A549 (cell line): ENCODE data around the gene OSGIN1. TPM values are rescaled to one million over a fixed set of nuclear protein-coding genes. Genes with fewer than 3 reads are reported as not detected.

Experiments used
- ATAC-seq, 2 experiments: fragments of 200-7000 bp in 1 of 2; fragments of >200 bp in 1 of 2; cut with Nextera tagmentation in 1 of 2; cut with Tn5 transposase in 1 of 2; 3 replicates each; pipeline versions ENCODE4 v1.8.0 to v1.9.1; 2018 to 2020; ENCODE audit warnings: mild to moderate bottlenecking in 1 of 2, moderate library complexity in 1 of 2
- CTCF ChIA-PET: fragments of 300-600 bp; sonication (Branson Sonifier 250); formaldehyde crosslinking; extraction: SDS; loops from one replicate; lab custom pipeline; 2021; ENCODE audit warnings: antibody characterized with exemption, inconsistent platforms; lab: Yijun Ruan, JAX
- POLR2A ChIA-PET: fragments of 350-600 bp; formaldehyde crosslinking; extraction: SDS; loops from one replicate; lab custom pipeline; 2021; ENCODE audit warnings: antibody characterized with exemption, inconsistent platforms; lab: Yijun Ruan, JAX
- DNase-seq, 2 experiments: peaks; one replicate each; pipeline versions ENCODE4 v3.0.0 to v3.0.0-alpha.2; 2011 to 2016; ENCODE audit warnings: low read depth in 1 of 2, low spot score in 1 of 2
- FAIRE-seq: peaks from 2 replicates; lab custom pipeline; 2011; peaks lifted over from hg19 to GRCh38; lab: Jason Lieb, UNC
- H3K27ac ChIP-seq, 2 experiments: fragments of >200 bp; sonication (Bioruptor Twin); formaldehyde crosslinking; 3 replicates each; pipeline ENCODE4 v1.5.1; 2016 to 2017
- H3K4me1 ChIP-seq: fragments of >200 bp; sonication (Bioruptor Twin); formaldehyde crosslinking; 3 replicates; pipeline ENCODE4 v1.6.1; 2016
- H3K4me2 ChIP-seq: fragments of >200 bp; sonication (Bioruptor Twin); formaldehyde crosslinking; 3 replicates; pipeline ENCODE4 v1.6.1; 2016
- H3K4me3 ChIP-seq: fragments of >200 bp; sonication (Bioruptor Twin); formaldehyde crosslinking; 3 replicates; pipeline ENCODE4 v1.5.1; 2016
- H3K9me3 ChIP-seq: fragments of >200 bp; sonication (Bioruptor Twin); formaldehyde crosslinking; 3 replicates; pipeline ENCODE4 v1.6.1; 2016
- BHLHE40 ChIP-seq: IDR thresholded peaks from 2 replicates; pipeline ENCODE4 v1.6.1; 2012; ENCODE audit warnings: low read depth, low read length, inconsistent platforms
- CEBPB ChIP-seq, 2 experiments: fragments of >200 bp in 1 of 2; sonication (Bioruptor Twin) in 1 of 2; formaldehyde crosslinking in 1 of 2; IDR thresholded peaks; 2 replicates each; pipeline ENCODE4 v1.6.1; 2012 to 2016
- CHD2 ChIP-seq: fragments of 150-350 bp; IDR thresholded peaks from 2 replicates; pipeline ENCODE4 v1.6.1; 2014; ENCODE audit warnings: low read length; ENCODE audit not compliant: partially characterized antibody
- E2F6 ChIP-seq: IDR thresholded peaks from 2 replicates; pipeline ENCODE4 v1.6.1; 2012; ENCODE audit warnings: low read depth, borderline replicate concordance
- EHF ChIP-seq: fragments of 250-450 bp; sonication (Bioruptor Pico); IDR thresholded peaks from 2 replicates; pipeline ENCODE4 v1.5.0; 2020; ENCODE audit warnings: mild to moderate bottlenecking
- EHMT2 ChIP-seq: fragments of 200-600 bp; sonication (generic); IDR thresholded peaks from 2 replicates; pipeline ENCODE4 v1.6.1; 2016; ENCODE audit warnings: antibody characterized with exemption, low read depth, mild to moderate bottlenecking, moderate library complexity
- ELK1 ChIP-seq: fragments of 150-350 bp; IDR thresholded peaks from 2 replicates; pipeline ENCODE4 v1.6.1; 2014; ENCODE audit warnings: low read depth, mild to moderate bottlenecking, low read length
- EP300 ChIP-seq, 2 experiments: fragments of >200 bp; sonication (Bioruptor Twin); formaldehyde crosslinking; IDR thresholded peaks; 2 replicates in 1 of 2; 3 replicates in 1 of 2; pipeline ENCODE4 v1.6.1; 2016 to 2017
- FOSL2 ChIP-seq, 2 experiments: fragments of 450-650 bp in 1 of 2; fragments of >200 bp in 1 of 2; sonication (Bioruptor Twin) in 1 of 2; formaldehyde crosslinking; IDR thresholded peaks; 2 replicates each; pipeline versions ENCODE4 v1.5.0 to v1.6.1; 2016 to 2020; ENCODE audit warnings: mild to moderate bottlenecking in 1 of 2, moderate library complexity in 1 of 2
- FOXS1 ChIP-seq: fragments of 250-450 bp; sonication (Bioruptor Pico); IDR thresholded peaks from 2 replicates; pipeline ENCODE4 v1.5.0; 2020; ENCODE audit warnings: mild to moderate bottlenecking, moderate library complexity
- GATA3 ChIP-seq: IDR thresholded peaks from 2 replicates; pipeline ENCODE4 v1.6.1; 2012; ENCODE audit warnings: borderline replicate concordance
- HDAC2 ChIP-seq: fragments of 200-600 bp; sonication (generic); IDR thresholded peaks from 2 replicates; pipeline ENCODE4 v1.6.1; 2016
- HEYL ChIP-seq: fragments of 250-450 bp; sonication (Bioruptor Pico); IDR thresholded peaks from 2 replicates; pipeline ENCODE4 v1.8.0; 2021; ENCODE audit warnings: mild to moderate bottlenecking, moderate library complexity
- HMGXB4 ChIP-seq: fragments of 250-450 bp; sonication (Bioruptor Pico); IDR thresholded peaks from 2 replicates; pipeline ENCODE4 v1.5.0; 2021; ENCODE audit warnings: mild to moderate bottlenecking, moderate library complexity, borderline replicate concordance
- HOXA7 ChIP-seq: fragments of 250-450 bp; sonication (Bioruptor Pico); IDR thresholded peaks from 2 replicates; pipeline ENCODE4 v1.5.0; 2020; ENCODE audit warnings: mild to moderate bottlenecking, moderate library complexity
- HOXB13 ChIP-seq: fragments of 250-450 bp; sonication (Bioruptor Pico); IDR thresholded peaks from 2 replicates; pipeline ENCODE4 v1.5.0; 2020; ENCODE audit warnings: low read depth, mild to moderate bottlenecking, moderate library complexity
- HOXB5 ChIP-seq: fragments of 250-450 bp; sonication (Bioruptor Pico); IDR thresholded peaks from 2 replicates; pipeline ENCODE4 v1.5.0; 2020; ENCODE audit warnings: mild to moderate bottlenecking, moderate library complexity
- MAZ ChIP-seq: fragments of 150-350 bp; IDR thresholded peaks from 2 replicates; pipeline ENCODE4 v1.6.1; 2014; ENCODE audit warnings: antibody characterized with exemption, low read depth, low read length, borderline replicate concordance
- MYC ChIP-seq: IDR thresholded peaks from 2 replicates; pipeline ENCODE4 v1.6.1; 2012; ENCODE audit warnings: mild to moderate bottlenecking, inconsistent platforms, low read length, improper control_type of control experiment, borderline replicate concordance
- NFE2L2 ChIP-seq: fragments of 150-350 bp; conservative IDR thresholded peaks from 2 replicates; pipeline ENCODE4 v1.6.1; 2014; ENCODE audit warnings: low read length
- NR3C1 ChIP-seq: fragments of >200 bp; sonication (Bioruptor Twin); formaldehyde crosslinking; IDR thresholded peaks from 3 replicates; pipeline ENCODE4 v1.6.1; 2017
- PHF8 ChIP-seq: fragments of 200-600 bp; sonication (generic); IDR thresholded peaks from 2 replicates; pipeline ENCODE4 v1.6.1; 2016; ENCODE audit warnings: low read depth, mild to moderate bottlenecking, antibody characterized with exemption, moderate library complexity, borderline replicate concordance
- POLR2A ChIP-seq: IDR thresholded peaks from 2 replicates; pipeline ENCODE4 v1.6.1; 2012; ENCODE audit warnings: mild to moderate bottlenecking, low read length
- SMC3 ChIP-seq: fragments of >200 bp; sonication (Bioruptor Twin); formaldehyde crosslinking; IDR thresholded peaks from 3 replicates; pipeline ENCODE4 v1.6.1; 2018; ENCODE audit warnings: inconsistent platforms
- SREBF2 ChIP-seq: fragments of 450-650 bp; IDR thresholded peaks from 2 replicates; pipeline ENCODE4 v1.6.1; 2014; ENCODE audit warnings: mild to moderate bottlenecking, moderate library complexity
- ZFP36 ChIP-seq: fragments of 450-650 bp; IDR thresholded peaks from 2 replicates; pipeline ENCODE4 v1.6.1; 2014; ENCODE audit warnings: borderline replicate concordance; ENCODE audit not compliant: partially characterized antibody
- WGBS: methylation state at CpG from one replicate; pipeline ENCODE4 v1.1.6; 2017; ENCODE audit errors: missing lambda C conversion rate; 5-methylcytosine and 5-hydroxymethylcytosine counted together
- polyA plus RNA-seq, 4 experiments: library from polyadenylated mRNA; depleted of rRNA in 3 of 4; stranded (reverse); fragments of >200 nt; fragmentation: RNase III in 1 of 4; extraction: RNeasy Plus Mini Kit Qiagen cat#74134 plus additional on column Dnase treatment in 1 of 4; gene quantifications; 2 replicates in 3 of 4; 3 replicates in 1 of 4; pipeline ENCODE4 v1.2.3, GENCODE V29; 2011 to 2017
- TF ChIP-seq, protein P1 (sequence below): fragments of >200 bp; sonication (Bioruptor Twin); formaldehyde crosslinking; IDR thresholded peaks from 3 replicates; pipeline ENCODE4 v1.6.1; 2016
- TF ChIP-seq, protein P2 (sequence below): IDR thresholded peaks from 2 replicates; pipeline ENCODE4 v1.6.1; 2012
- TF ChIP-seq, protein P3 (sequence below): fragments of 250-450 bp; sonication (Bioruptor Pico); IDR thresholded peaks from 2 replicates; pipeline ENCODE4 v1.5.0; 2020; ENCODE audit warnings: low read depth, mild to moderate bottlenecking, moderate library complexity
- TF ChIP-seq, protein P4 (sequence below): IDR thresholded peaks from 2 replicates; pipeline ENCODE4 v1.6.1; 2012

The OSGIN1 gene
- polyA plus RNA-seq, 2 of the 4 experiments (the other 2 are of a cell fraction) = 25.9 to 37.6 TPM

- DNase-seq = no peak
- Histone ChIP-seq H3K4me1 (no peaks in the 10 kb centered on the region), H3K27ac (no peak overlapping the region), H3K9me3 (no peaks in the 10 kb centered on the region), H3K4me2 (no peak overlapping the region), H3K4me3 (no peak overlapping the region)
- CTCF ChIA-PET = interaction anchor here (0.5 to 4.2 kb wide), 10 partner anchors 9 to 216 kb away, joined by 3 to 28 read pairs (median 4); partner anchors contain the start of gene TAF1C
- peak in 1 of 2 experiments; percentile 1; a peak in 1 of 6 replicates for ATAC-seq
- 60% methylated on average over 4 of the region's 6 CpGs for whole genome bisulfite sequencing
- no peak for FAIRE-seq
- POLR2A ChIA-PET = no interaction called here
- no peak for TF ChIP-seq EP300 (IDR thresholded peaks at IDR 0.05)
- TF ChIP-seq BHLHE40 = no peak
- TF ChIP-seq, protein P1, sequence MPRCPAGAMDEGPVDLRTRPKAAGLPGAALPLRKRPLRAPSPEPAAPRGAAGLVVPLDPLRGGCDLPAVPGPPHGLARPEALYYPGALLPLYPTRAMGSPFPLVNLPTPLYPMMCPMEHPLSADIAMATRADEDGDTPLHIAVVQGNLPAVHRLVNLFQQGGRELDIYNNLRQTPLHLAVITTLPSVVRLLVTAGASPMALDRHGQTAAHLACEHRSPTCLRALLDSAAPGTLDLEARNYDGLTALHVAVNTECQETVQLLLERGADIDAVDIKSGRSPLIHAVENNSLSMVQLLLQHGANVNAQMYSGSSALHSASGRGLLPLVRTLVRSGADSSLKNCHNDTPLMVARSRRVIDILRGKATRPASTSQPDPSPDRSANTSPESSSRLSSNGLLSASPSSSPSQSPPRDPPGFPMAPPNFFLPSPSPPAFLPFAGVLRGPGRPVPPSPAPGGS = no peak
- no peak for TF ChIP-seq CHD2
- no peak for TF ChIP-seq HDAC2
- TF ChIP-seq, protein P2, sequence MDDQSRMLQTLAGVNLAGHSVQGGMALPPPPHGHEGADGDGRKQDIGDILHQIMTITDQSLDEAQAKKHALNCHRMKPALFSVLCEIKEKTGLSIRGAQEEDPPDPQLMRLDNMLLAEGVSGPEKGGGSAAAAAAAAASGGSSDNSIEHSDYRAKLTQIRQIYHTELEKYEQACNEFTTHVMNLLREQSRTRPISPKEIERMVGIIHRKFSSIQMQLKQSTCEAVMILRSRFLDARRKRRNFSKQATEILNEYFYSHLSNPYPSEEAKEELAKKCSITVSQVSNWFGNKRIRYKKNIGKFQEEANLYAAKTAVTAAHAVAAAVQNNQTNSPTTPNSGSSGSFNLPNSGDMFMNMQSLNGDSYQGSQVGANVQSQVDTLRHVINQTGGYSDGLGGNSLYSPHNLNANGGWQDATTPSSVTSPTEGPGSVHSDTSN = no peak; the same call in 1 of the 2 replicates
- no peak for TF ChIP-seq GATA3
- no peak for TF ChIP-seq SMC3
- TF ChIP-seq HOXB13 = no peak
- TF ChIP-seq, protein P3, sequence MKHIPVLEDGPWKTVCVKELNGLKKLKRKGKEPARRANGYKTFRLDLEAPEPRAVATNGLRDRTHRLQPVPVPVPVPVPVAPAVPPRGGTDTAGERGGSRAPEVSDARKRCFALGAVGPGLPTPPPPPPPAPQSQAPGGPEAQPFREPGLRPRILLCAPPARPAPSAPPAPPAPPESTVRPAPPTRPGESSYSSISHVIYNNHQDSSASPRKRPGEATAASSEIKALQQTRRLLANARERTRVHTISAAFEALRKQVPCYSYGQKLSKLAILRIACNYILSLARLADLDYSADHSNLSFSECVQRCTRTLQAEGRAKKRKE (CRISPR knock-in tag) = no peak
- TF ChIP-seq HOXB5 (CRISPR knock-in tag) = no peak
- TF ChIP-seq FOSL2 (IDR thresholded peaks at IDR 0.05) = no peak
- no peak for TF ChIP-seq FOSL2 (CRISPR knock-in tag; IDR thresholded peaks at IDR 0.05)
- TF ChIP-seq NFE2L2 = no peak
- no peak for TF ChIP-seq ZFP36
- no peak for TF ChIP-seq EHMT2
- TF ChIP-seq HMGXB4 (CRISPR knock-in tag) = no peak
Observed at GRCh38 chr16:83970430-83970815, 17.4 kb downstream of the OSGIN1 start.

DNA sequence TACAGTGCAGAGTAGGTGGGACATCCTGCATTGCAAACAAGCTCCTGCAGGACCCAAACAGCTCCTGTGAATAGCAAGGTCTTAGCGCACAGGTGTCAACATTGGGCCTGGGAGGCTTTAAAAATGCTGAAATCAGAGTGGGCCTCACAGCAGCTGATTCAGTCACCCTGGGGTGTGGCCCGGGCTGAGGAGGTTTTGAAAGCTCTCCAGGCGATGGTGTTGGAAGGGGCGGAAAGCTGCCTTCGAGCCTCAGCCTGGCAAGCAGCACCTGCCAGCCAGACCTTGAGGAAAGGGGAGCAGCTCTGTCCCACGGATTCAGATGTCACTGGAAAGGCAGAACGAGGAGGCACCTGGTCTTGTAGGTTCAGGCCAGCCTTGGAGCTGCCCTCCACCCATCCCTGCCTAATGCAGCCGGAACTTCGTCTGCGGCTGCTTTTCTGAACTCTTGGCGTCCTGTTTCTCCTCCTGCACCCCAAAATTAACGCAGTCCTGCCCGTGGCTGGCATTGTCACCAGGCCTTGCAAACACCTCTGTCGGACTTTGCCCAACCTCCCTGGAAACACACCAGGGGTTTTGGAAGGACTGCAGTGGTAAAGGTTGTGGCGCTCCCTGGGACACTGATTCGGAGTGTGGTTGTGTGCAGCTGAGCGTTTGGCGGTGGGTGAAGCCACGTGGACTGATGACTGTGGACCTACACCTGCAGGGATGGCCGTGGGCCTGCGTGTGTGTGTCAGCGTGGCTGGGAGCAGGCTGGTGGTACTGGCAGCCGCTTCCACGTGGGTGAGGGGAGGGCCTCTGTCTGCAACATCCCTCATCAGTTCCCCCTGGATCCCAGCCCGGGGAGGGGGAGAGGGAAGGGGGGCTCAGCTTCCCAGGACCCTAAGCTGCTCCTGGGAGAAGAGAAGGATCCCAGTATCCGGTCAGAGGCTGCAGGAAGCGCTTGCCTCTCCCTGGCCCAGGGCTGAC lies 18.4 kb downstream of the OSGIN1 start:
- no peak overlapping the region for H3K4me2 ChIP-seq
- POLR2A ChIA-PET = no interaction called here
- CTCF ChIA-PET = interaction anchor here (1.2 to 4.2 kb wide), 5 partner anchors 15 to 113 kb away, joined by 3 to 28 read pairs (median 13); no protein-coding TSS in a partner anchor
- no peaks in the 10 kb centered on the region for H3K4me1 ChIP-seq
- no peak overlapping the region for H3K27ac ChIP-seq
- ATAC-seq = no peak
- no peak for DNase-seq
- no peaks in the 10 kb centered on the region for H3K9me3 ChIP-seq
- no peak for TF ChIP-seq EP300 (IDR thresholded peaks at IDR 0.05)
- no peak for TF ChIP-seq CEBPB (IDR thresholded peaks at IDR 0.05)
- no peak for TF ChIP-seq EHF
- TF ChIP-seq NR3C1 = no peak
- no peak for TF ChIP-seq PHF8
- TF ChIP-seq E2F6 = no peak
- no peak for TF ChIP-seq FOXS1 (CRISPR knock-in tag)
- TF ChIP-seq POLR2A = no peak
- TF ChIP-seq HEYL (CRISPR knock-in tag) = no peak
- TF ChIP-seq, protein P4, sequence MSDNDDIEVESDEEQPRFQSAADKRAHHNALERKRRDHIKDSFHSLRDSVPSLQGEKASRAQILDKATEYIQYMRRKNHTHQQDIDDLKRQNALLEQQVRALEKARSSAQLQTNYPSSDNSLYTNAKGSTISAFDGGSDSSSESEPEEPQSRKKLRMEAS = no peak
- no peak for TF ChIP-seq HDAC2
- no peak for TF ChIP-seq ELK1
- TF ChIP-seq MAZ = no peak
- TF ChIP-seq HOXA7 = no peak
- TF ChIP-seq SREBF2 = no peak
- no peak for TF ChIP-seq MYC
- TF ChIP-seq SMC3 = no peak
- no peak for FAIRE-seq
- WGBS = 89% methylated on average over 27 of the region's 27 CpGs
- H3K4me3 ChIP-seq = no peak overlapping the region
